Suprapubic skin (tissue), 4 donors: ENCODE data around the gene FLNA. TPM values are rescaled to one million over a fixed set of nuclear protein-coding genes. Genes with fewer than 3 reads are reported as not detected.
A peak's percentile ranks its signal among the peaks of the same experiment; 100 is the strongest.

Source experiments
- DNase-seq, 2 donors: peaks; one replicate each; pipeline ENCODE4 v3.0.0-alpha.2; 2019; ENCODE audit warnings: low spot score in 2 of 2
- H3K27ac ChIP-seq: fragments of 200-600 bp; sonication (generic); one replicate; pipeline ENCODE4 v1.5.1; 2019
- H3K27me3 ChIP-seq: fragments of 200-600 bp; sonication (generic); one replicate; pipeline ENCODE4 v1.5.1; 2019
- H3K36me3 ChIP-seq: fragments of 200-600 bp; sonication (generic); one replicate; pipeline ENCODE4 v1.5.1; 2019
- H3K4me1 ChIP-seq: fragments of 200-600 bp; sonication (generic); one replicate; pipeline ENCODE4 v1.5.1; 2019
- H3K4me3 ChIP-seq: fragments of 200-600 bp; sonication (generic); one replicate; pipeline ENCODE4 v1.5.1; 2019; ENCODE audit warnings: mild to moderate bottlenecking
- H3K9me3 ChIP-seq: fragments of 200-600 bp; sonication (generic); one replicate; pipeline ENCODE4 v1.5.1; 2019
- EP300 ChIP-seq: sonication (generic); formaldehyde crosslinking; IDR thresholded peaks from one replicate; pipeline ENCODE4 v1.6.1; 2017; ENCODE audit warnings: antibody characterized with exemption
- POLR2A ChIP-seq, 2 donors: fragments of 450-650 bp; IDR thresholded peaks; one replicate each; pipeline ENCODE4 v1.6.1; 2017; ENCODE audit warnings: antibody characterized with exemption in 2 of 2, mild to moderate bottlenecking in 2 of 2, moderate library complexity in 2 of 2
- POLR2AphosphoS5 ChIP-seq, 3 donors: sonication (generic); formaldehyde crosslinking; IDR thresholded peaks; one replicate each; pipeline ENCODE4 v1.6.1; 2017; ENCODE audit warnings: antibody characterized with exemption in 3 of 3
- WGBS: methylation state at CpG from one replicate; pipeline ENCODE4 v1.1.5; 2018; 5-methylcytosine and 5-hydroxymethylcytosine counted together
- total RNA-seq, 4 donors: library from RNA; depleted of rRNA; stranded (reverse); fragments of >200 nt; gene quantifications; one replicate each; pipeline ENCODE4 v1.1.0, GENCODE V29; 2016
- TF ChIP-seq, protein P1 (sequence below), 2 donors: fragments of 200-600 bp in 1 of 2; fragments of 450-650 bp in 1 of 2; sonication (generic) in 1 of 2; IDR thresholded peaks; one replicate each; pipeline ENCODE4 v1.5.1; 2016 to 2019; ENCODE audit warnings: antibody characterized with exemption in 2 of 2, mild to moderate bottlenecking in 1 of 2, moderate library complexity in 1 of 2

The FLNA gene
- total RNA-seq, 4 donors from 2014 or later, result 374 to 402 (median 386) TPM

- DNase-seq, result no peak
- Histone ChIP-seq H3K27ac (no peak overlapping the region), H3K27me3 (no peaks in the 10 kb centered on the region), H3K4me3 (no peak overlapping the region), H3K4me1 (peaks cover 11% of the 10 kb centered on the region), H3K9me3 (no peaks in the 10 kb centered on the region), H3K36me3 (no peaks in the 10 kb centered on the region)
- WGBS, result 78% methylated on average over 10 of the region's 10 CpGs
- TF ChIP-seq POLR2A (IDR thresholded peaks at IDR 0.05), result no peak
- no peak for TF ChIP-seq POLR2AphosphoS5 (IDR thresholded peaks at IDR 0.05)
Observed at GRCh38 chrX:154322890-154323289, 51.5 kb downstream of the FLNA start.

DNA sequence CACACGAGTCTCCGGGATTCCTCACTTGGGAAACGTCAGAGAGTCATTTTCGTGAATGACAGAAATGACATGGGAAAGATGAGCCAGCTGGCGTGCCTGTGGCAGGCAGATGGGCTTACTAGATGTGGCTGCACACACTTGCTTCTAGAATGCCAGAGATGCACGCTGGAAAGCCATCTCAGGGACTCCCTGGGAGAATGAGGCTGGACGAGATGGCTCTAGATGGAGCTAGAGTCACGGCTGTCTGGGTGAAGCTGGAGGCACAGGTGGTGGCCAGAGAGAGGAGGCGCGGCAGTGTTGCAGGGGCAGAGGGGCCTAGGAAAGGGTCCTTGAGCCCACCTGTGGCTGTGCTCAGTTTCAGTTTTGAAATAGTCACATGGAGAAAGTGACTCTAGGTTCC is 52.8 kb downstream of the FLNA start:
- no peak for DNase-seq
- TF ChIP-seq, protein P1, sequence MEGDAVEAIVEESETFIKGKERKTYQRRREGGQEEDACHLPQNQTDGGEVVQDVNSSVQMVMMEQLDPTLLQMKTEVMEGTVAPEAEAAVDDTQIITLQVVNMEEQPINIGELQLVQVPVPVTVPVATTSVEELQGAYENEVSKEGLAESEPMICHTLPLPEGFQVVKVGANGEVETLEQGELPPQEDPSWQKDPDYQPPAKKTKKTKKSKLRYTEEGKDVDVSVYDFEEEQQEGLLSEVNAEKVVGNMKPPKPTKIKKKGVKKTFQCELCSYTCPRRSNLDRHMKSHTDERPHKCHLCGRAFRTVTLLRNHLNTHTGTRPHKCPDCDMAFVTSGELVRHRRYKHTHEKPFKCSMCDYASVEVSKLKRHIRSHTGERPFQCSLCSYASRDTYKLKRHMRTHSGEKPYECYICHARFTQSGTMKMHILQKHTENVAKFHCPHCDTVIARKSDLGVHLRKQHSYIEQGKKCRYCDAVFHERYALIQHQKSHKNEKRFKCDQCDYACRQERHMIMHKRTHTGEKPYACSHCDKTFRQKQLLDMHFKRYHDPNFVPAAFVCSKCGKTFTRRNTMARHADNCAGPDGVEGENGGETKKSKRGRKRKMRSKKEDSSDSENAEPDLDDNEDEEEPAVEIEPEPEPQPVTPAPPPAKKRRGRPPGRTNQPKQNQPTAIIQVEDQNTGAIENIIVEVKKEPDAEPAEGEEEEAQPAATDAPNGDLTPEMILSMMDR (IDR thresholded peaks at IDR 0.05), result no peak
- TF ChIP-seq POLR2AphosphoS5 (IDR thresholded peaks at IDR 0.05), result no peak
- no peak for TF ChIP-seq POLR2A (IDR thresholded peaks at IDR 0.05)
- TF ChIP-seq EP300, result no peak
- Histone ChIP-seq H3K4me3 (no peak overlapping the region), H3K4me1 (peaks cover under 1% of the 10 kb centered on the region), H3K27ac (no peak overlapping the region), H3K27me3 (no peaks in the 10 kb centered on the region), H3K36me3 (no peaks in the 10 kb centered on the region), H3K9me3 (no peaks in the 10 kb centered on the region)
- WGBS, result 65% methylated on average over 10 of the region's 10 CpGs

GRCh38 chrX:154321152-154321551 is 53.3 kb downstream of the FLNA start:
- Histone ChIP-seq H3K27me3 (no peaks in the 10 kb centered on the region), H3K27ac (no peak overlapping the region), H3K36me3 (no peaks in the 10 kb centered on the region), H3K4me1 (no peaks in the 10 kb centered on the region), H3K9me3 (no peaks in the 10 kb centered on the region), H3K4me3 (no peak overlapping the region)
- TF ChIP-seq, protein P1 (IDR thresholded peaks at IDR 0.05), result no peak
- TF ChIP-seq POLR2A (IDR thresholded peaks at IDR 0.05) (no peak), EP300 (no peak), POLR2AphosphoS5 (IDR thresholded peaks at IDR 0.05) (no peak)
- no peak for DNase-seq
- 83% methylated on average over 6 of the region's 7 CpGs for WGBS

GRCh38 chrX:154320406-154320805 is 54.0 kb downstream of the FLNA start:
- TF ChIP-seq EP300, result no peak
- TF ChIP-seq POLR2A (IDR thresholded peaks at IDR 0.05), result no peak
- TF ChIP-seq POLR2AphosphoS5 (IDR thresholded peaks at IDR 0.05), result no peak
- TF ChIP-seq, protein P1 (IDR thresholded peaks at IDR 0.05), result no peak
- WGBS, result 81% methylated on average over 10 of the region's 11 CpGs
- H3K4me1 ChIP-seq, result no peaks in the 10 kb centered on the region
- H3K4me3 ChIP-seq, result no peak overlapping the region
- no peaks in the 10 kb centered on the region for H3K9me3 ChIP-seq
- H3K27me3 ChIP-seq, result no peaks in the 10 kb centered on the region
- no peaks in the 10 kb centered on the region for H3K36me3 ChIP-seq
- no peak overlapping the region for H3K27ac ChIP-seq
- no peak for DNase-seq

DNA sequence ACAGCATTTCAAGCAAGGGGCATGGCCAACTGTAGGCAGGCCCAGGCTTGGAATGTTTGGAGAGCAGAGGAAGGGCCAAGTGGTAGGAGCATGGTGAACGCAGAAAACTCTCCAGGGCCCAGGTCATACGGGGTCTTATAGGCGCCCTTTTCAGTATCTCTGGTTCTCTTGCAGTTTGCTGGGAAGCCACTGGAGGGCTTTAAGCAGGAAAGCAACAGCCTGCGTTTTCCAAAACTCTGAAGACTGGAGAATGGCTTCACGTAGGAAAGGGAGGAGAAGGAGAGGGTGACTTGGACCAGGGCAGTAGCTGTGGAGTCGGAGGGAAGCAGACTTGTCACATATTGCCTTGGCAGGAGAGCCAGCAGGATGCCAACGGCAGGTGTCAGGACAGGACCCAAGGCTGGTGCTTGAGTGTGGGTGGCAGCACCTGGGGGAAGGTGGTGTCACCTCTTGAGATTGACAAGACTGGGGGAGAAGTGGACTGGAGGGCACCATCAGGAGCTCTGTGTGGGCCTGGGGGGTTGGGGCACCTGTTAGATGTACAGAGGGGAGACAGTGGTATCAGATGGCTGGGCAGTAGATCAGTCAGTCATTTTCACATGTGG is 56.9 kb downstream of the FLNA start:
- TF ChIP-seq EP300, result no peak
- TF ChIP-seq, protein P1 (IDR thresholded peaks at IDR 0.05), result peak in 1 of 2 donors; percentile 44
- TF ChIP-seq POLR2AphosphoS5 (IDR thresholded peaks at IDR 0.05), result no peak
- no peak for TF ChIP-seq POLR2A (IDR thresholded peaks at IDR 0.05)
- Histone ChIP-seq H3K9me3 (no peaks in the 10 kb centered on the region), H3K4me3 (no peak overlapping the region), H3K27ac (no peak overlapping the region), H3K27me3 (no peaks in the 10 kb centered on the region), H3K36me3 (no peaks in the 10 kb centered on the region), H3K4me1 (no peaks in the 10 kb centered on the region)
- DNase-seq, result no peak
- WGBS, result 28% methylated on average over 7 of the region's 7 CpGs

GRCh38 chrX:154315416-154315815 is 59.0 kb downstream of the FLNA start:
- WGBS, result 69% methylated on average over 3 of the region's 3 CpGs
- TF ChIP-seq POLR2A (IDR thresholded peaks at IDR 0.05) (no peak), POLR2AphosphoS5 (IDR thresholded peaks at IDR 0.05) (no peak), EP300 (no peak)
- TF ChIP-seq, protein P1 (IDR thresholded peaks at IDR 0.05), result no peak
- H3K27me3 ChIP-seq, result no peaks in the 10 kb centered on the region

More at GRCh38 chrX:154315416-154315815, 59.0 kb downstream of the FLNA start:
- Histone ChIP-seq H3K4me3 (no peak overlapping the region), H3K9me3 (no peaks in the 10 kb centered on the region), H3K27ac (no peak overlapping the region), H3K4me1 (no peaks in the 10 kb centered on the region), H3K36me3 (no peaks in the 10 kb centered on the region)
- DNase-seq, result no peak
